SK-N-SH treated with all-trans-retinoic acid at 6 μM for 48 hours (cell line): Measurements from ENCODE around the gene PPARD.

Experiments
- ARNTL ChIP-seq: fragments of 450-650 bp; formaldehyde crosslinking; IDR thresholded peaks from 2 replicates; pipeline ENCODE4 v1.5.0; 2020; ENCODE audit warnings: low read depth, mild to moderate bottlenecking, moderate library complexity, borderline replicate concordance
- ISL1 ChIP-seq: fragments of 250-450 bp; sonication (Bioruptor Pico); IDR thresholded peaks from 2 replicates; pipeline ENCODE4 v2.1.2; 2022; ENCODE audit warnings: mild to moderate bottlenecking, moderate library complexity
- ZNF565 ChIP-seq: fragments of 450-650 bp; formaldehyde crosslinking; conservative IDR thresholded peaks from 2 replicates; pipeline ENCODE4 v1.5.0; 2020; ENCODE audit warnings: low read depth, mild to moderate bottlenecking, moderate library complexity
- TF ChIP-seq, protein P1 (sequence below): fragments of 250-450 bp; sonication (Bioruptor Pico); IDR thresholded peaks from 2 replicates; pipeline ENCODE4 v1.8.0; 2021; ENCODE audit warnings: low read depth, mild to moderate bottlenecking, moderate library complexity, borderline replicate concordance

- TF ChIP-seq, protein P1, sequence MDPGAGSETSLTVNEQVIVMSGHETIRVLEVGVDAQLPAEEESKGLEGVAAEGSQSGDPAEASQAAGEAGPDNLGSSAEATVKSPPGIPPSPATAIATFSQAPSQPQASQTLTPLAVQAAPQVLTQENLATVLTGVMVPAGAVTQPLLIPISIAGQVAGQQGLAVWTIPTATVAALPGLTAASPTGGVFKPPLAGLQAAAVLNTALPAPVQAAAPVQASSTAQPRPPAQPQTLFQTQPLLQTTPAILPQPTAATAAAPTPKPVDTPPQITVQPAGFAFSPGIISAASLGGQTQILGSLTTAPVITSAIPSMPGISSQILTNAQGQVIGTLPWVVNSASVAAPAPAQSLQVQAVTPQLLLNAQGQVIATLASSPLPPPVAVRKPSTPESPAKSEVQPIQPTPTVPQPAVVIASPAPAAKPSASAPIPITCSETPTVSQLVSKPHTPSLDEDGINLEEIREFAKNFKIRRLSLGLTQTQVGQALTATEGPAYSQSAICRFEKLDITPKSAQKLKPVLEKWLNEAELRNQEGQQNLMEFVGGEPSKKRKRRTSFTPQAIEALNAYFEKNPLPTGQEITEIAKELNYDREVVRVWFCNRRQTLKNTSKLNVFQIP (CRISPR knock-in tag) = no peak
- TF ChIP-seq ISL1 (no peak), ZNF565 (CRISPR knock-in tag) (no peak), ARNTL (no peak)
Observed at GRCh38 chr6:35304299-35304698, 38.1 kb upstream of the PPARD start.
